Measurements from ENCODE around the gene PSMG1.

Gene PSMG1

GRCh38 chr21:39198800-39199199, 15.5 kb upstream of the PSMG1 start:
- TF ChIP-seq CTCF (IDR thresholded peaks at IDR 0.05; ENCODE audit: insufficient read depth, low read depth, low read length, missing control alignments): no peak
- no peak overlapping the region for H3K4me3 ChIP-seq (ENCODE audit: low read depth, low read length)
- no peak for DNase-seq (ENCODE audit: low read depth)

GRCh38 chr21:39197448-39198233, 14.4 kb upstream of the PSMG1 start:
- DNase-seq (ENCODE audit: low read depth): no peak
- TF ChIP-seq CTCF (IDR thresholded peaks at IDR 0.05; ENCODE audit: insufficient read depth, low read depth, low read length, missing control alignments): no peak
- H3K4me3 ChIP-seq (ENCODE audit: low read depth, low read length): no peak overlapping the region

DNA sequence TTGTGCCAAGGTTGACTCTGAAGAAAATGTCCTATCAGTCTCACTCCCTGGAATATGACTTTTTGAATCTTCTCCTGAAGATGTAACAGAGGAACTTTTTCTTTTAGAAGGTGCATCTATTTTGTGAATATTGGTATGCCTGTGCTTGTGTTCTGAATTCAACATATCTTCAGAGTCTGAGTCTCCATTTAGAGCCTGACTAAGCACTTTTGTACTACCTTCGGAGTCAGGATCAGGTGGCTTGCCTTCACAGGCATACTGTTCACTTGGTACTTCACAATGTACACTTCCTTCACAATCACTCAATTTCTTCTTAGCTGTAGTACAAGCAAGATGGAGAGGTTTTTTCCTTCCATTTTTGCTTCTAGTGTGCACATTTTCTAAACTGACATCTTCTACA, 13.6 kb upstream of the PSMG1 start:
- TF ChIP-seq CTCF (IDR thresholded peaks at IDR 0.05; ENCODE audit: insufficient read depth, low read depth, low read length, missing control alignments): no peak
- DNase-seq (ENCODE audit: low read depth): no peak
- H3K4me3 ChIP-seq (ENCODE audit: low read depth, low read length): no peak overlapping the region

- DNase-seq (ENCODE audit: low read depth): no peak
- no peak overlapping the region for H3K4me3 ChIP-seq (ENCODE audit: low read depth, low read length)
- TF ChIP-seq CTCF (IDR thresholded peaks at IDR 0.05; ENCODE audit: insufficient read depth, low read depth, low read length, missing control alignments): no peak
Observed at GRCh38 chr21:39196310-39196709, 13.1 kb upstream of the PSMG1 start.

DNA sequence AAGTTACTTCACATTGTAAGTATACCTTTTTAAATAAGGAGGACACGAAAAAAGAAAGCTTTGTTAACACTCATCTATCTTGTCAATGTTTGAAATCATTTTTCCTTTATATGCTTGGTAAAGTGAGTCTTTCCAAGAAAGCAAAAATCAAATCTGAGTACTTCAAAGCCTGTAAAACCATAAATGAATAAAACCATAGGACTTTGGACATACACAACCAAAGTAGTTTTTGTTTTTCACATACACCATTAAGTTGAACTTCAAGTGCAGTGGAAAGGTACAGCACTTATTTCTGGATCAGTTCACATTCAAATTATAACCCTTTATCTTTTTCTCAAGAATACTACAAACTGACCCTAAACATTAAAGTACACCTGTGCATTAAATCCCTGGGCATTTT, 10.1 kb upstream of the PSMG1 start:
- TF ChIP-seq CTCF (IDR thresholded peaks at IDR 0.05; ENCODE audit: insufficient read depth, low read depth, low read length, missing control alignments): no peak
- no peak for DNase-seq (ENCODE audit: low read depth)
- no peak overlapping the region for H3K4me3 ChIP-seq (ENCODE audit: low read depth, low read length)

GRCh38 chr21:39189857-39190604, 6.8 kb upstream of the PSMG1 start:
- no peak for TF ChIP-seq CTCF (IDR thresholded peaks at IDR 0.05; ENCODE audit: insufficient read depth, low read depth, low read length, missing control alignments)
- no peak overlapping the region for H3K4me3 ChIP-seq (ENCODE audit: low read depth, low read length)
- no peak for DNase-seq (ENCODE audit: low read depth)
